Large intestine (tissue), 3 donors: Measurements from ENCODE around the gene COX7A2L. TPM values are rescaled to one million over a fixed set of nuclear protein-coding genes. Genes with fewer than 3 reads are reported as not detected.
"Not testable (repeated sequence)": the region's sequence is repeated elsewhere in the genome, so short reads cannot be mapped to it uniquely, and the experiment has no call there.

Source experiments
- DNase-seq, 2 donors: peaks; one replicate each; pipeline versions ENCODE4 v3.0.0 to v3.0.0-alpha.2; 2013
- H3K27ac ChIP-seq: one replicate; pipeline ENCODE4 v1.5.1; 2013; ENCODE audit warnings: low read length
- H3K27me3 ChIP-seq: 2 replicates; pipeline ENCODE4 v1.6.1; 2013; ENCODE audit warnings: low read length; ENCODE audit not compliant: control insufficient read depth, insufficient read depth
- H3K36me3 ChIP-seq: 2 replicates; pipeline ENCODE4 v1.6.1; 2013; ENCODE audit warnings: low read length; ENCODE audit not compliant: control insufficient read depth, insufficient read depth
- H3K4me1 ChIP-seq: one replicate; pipeline ENCODE4 v1.6.1; 2013; ENCODE audit warnings: low read length; ENCODE audit not compliant: control insufficient read depth, insufficient read depth
- H3K4me3 ChIP-seq: one replicate; pipeline ENCODE4 v1.5.1; 2013; ENCODE audit warnings: low read length
- H3K9me3 ChIP-seq: one replicate; pipeline ENCODE4 v1.6.1; 2013; ENCODE audit warnings: mild to moderate bottlenecking, low read depth, low read length, moderate library complexity; ENCODE audit not compliant: control insufficient read depth
- WGBS: methylation state at CpG from one replicate; pipeline ENCODE4 v1.1.5; 2013; ENCODE audit warnings: low lambda C conversion rate; ENCODE audit not compliant: insufficient coverage; 5-methylcytosine and 5-hydroxymethylcytosine counted together
- polyA plus RNA-seq: library from polyadenylated mRNA; unstranded; fragments of 120-200 nt; gene quantifications from one replicate; pipeline ENCODE4 v1.2.1, GENCODE V29; 2013

Gene COX7A2L
- polyA plus RNA-seq, 1 donor: 342 TPM

DNA sequence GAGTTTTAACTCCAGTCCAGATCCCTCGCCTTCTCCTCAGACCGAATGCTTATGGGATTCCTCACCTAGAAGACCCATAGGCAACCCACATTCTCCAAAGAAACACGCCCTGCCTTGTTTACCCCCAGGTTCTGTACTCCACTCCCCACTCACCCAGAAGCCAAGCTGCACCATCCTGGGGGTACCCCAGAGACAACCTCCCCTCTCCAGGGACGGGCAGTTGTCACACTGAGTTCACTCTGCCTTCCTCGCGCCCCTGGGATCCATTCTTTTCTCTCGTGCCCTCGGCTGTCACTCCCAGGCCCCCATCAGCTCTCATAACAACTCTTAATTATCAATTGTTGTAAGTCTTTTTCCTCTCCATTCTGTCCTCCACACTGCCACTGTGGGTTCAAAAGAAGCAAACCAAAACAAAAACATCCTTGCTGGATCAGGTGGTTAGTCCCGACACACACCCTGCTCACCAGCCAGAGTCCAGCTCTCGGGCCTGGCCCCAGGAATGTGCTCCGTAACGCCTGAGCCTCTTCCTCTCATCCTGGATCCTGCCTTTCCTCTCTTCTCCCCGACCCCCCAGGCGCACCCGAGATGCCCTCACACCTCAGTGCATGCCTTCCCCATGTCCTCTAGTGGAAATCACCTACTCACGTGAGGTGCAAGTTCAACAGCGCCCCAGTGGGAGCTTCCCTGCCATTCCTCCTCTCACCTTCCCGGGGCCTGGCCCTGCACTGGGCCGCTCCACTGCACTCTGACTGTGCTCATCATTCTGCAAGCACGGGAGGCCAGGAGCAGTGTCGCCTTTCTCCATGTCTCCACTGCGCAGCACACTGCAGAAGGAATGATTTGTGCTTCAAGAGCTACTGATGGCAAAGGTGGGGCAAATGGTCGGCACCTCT lies 20.7 kb downstream of the COX7A2L start:
- Histone ChIP-seq H3K4me1 (peaks cover 23% of the 10 kb centered on the region), H3K9me3 (no peaks in the 10 kb centered on the region), H3K27ac (peak overlapping the region; percentile 28), H3K27me3 (no peaks in the 10 kb centered on the region), H3K4me3 (no peak overlapping the region), H3K36me3 (peaks cover 50% of the 10 kb centered on the region)
- 100% methylated on average over 2 of the region's 23 CpGs for WGBS
- DNase-seq: no peak

DNA sequence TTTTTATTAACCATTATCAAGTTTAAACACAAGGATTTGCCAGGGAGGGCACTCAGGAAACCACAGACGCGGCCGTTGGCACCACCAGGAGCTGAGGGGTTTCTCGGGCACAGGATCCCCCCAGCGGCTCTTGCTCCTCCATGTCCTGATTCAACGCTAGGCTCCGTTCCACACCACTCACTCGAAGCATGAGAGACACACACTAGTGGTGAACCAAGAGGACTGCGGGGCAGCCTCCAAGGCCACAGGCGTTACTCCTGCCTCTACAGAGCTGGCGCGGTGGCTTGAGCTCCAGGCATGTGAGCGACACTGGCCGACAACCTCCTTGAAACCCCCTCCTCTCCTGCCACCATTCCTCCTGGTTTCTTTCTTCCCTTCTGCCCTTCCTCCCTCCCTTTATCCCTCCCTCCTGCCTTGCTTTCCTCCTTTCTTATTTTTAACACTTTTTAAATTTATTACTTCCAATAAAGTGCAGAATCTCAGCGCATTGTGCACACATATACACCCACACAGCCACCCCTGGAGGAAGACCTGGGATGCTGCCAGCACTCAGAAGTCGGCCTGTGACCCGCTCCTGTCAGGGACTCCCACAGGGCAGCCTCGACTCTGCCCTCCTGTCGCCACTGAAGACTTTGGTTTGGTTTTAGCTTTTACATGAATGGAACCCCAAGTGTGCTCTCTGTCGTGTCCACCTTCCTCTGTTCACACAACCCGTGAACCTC lies 21.7 kb downstream of the COX7A2L start:
- Histone ChIP-seq H3K4me3 (no peak overlapping the region), H3K27ac (no peak overlapping the region), H3K9me3 (no peaks in the 10 kb centered on the region), H3K36me3 (peaks cover 55% of the 10 kb centered on the region), H3K27me3 (no peaks in the 10 kb centered on the region), H3K4me1 (peaks cover 23% of the 10 kb centered on the region)
- DNase-seq: no peak
- 92% methylated on average over 2 of the region's 21 CpGs for WGBS

DNA sequence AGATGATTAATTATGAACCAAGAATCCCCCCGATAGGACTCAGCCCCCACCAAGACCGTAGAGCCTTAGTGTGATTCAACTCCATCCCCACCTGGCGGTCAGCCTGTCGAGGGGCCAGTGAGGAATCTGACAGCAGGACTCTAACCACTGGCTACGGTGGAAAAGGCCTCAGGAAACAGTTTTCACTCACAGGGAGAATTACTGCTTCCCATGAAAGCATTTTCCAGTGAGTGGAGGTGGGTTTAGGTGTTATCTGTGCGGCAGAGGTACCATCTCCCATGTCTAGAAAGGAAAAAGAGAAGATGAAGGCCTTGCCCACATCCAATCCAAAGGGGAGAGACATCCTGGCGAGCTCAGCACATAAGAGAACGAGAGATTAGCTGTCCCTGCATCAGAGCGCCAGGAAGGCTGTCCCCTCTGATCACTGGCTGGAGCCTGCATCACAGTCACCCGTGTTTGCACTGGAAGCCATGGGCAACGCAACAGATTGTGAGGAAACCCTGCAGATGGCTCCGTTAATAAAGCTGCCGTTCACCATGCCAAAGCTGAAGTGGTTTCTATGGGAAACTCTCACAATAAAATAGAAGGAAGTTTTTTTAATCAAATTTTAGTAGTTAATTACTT lies 22.3 kb downstream of the COX7A2L start:
- H3K4me3 ChIP-seq: no peak overlapping the region
- WGBS: no CpG with 5 or more reads among the region's 13 CpGs
- peak in 1 of 2 donors; percentile 29 for DNase-seq
- H3K9me3 ChIP-seq: no peaks in the 10 kb centered on the region
- H3K27me3 ChIP-seq: no peaks in the 10 kb centered on the region
- H3K36me3 ChIP-seq: peaks cover 60% of the 10 kb centered on the region
- peak overlapping the region; percentile 13 for H3K27ac ChIP-seq
- peaks cover 23% of the 10 kb centered on the region for H3K4me1 ChIP-seq

DNA sequence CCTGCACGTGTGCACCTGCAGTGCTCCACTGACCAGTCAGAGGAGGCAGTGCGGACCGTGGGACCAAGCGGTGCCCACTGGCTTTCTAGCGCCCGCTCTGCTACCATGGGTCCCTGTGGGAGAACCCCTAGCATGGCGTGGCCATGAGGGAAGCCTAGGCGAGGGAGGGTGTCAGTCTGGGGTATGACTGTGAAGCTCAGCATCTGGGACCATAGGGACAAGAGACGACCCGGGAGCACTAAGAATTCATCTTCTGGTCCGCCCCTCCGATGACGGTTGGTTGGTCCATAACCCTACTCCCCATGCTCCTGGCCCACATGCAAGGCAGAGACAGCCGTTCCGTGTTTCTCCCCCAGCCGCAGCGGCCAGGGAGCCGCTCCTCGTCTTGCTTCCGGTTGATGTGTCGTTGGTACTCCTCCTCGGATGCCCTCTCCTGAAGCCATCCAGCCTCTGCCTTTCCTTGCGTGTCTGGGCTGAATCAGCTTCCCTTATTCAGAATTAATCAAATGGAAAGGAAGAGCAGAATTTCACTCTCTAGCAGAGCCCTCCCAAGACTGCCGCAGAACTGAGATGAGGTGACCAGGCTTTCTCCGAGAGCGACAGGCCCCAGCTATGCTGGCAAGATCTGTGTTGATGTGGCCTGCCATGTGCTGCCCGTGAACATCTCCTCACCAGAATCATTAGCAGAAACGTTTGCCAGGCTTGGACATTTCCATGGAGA lies 23.0 kb downstream of the COX7A2L start:
- Histone ChIP-seq H3K4me1 (peaks cover 19% of the 10 kb centered on the region), H3K27me3 (no peaks in the 10 kb centered on the region), H3K9me3 (no peaks in the 10 kb centered on the region), H3K4me3 (no peak overlapping the region), H3K27ac (no peak overlapping the region), H3K36me3 (peaks cover 63% of the 10 kb centered on the region)
- 100% methylated on average over 2 of the region's 28 CpGs for WGBS
- DNase-seq: no peak

DNA sequence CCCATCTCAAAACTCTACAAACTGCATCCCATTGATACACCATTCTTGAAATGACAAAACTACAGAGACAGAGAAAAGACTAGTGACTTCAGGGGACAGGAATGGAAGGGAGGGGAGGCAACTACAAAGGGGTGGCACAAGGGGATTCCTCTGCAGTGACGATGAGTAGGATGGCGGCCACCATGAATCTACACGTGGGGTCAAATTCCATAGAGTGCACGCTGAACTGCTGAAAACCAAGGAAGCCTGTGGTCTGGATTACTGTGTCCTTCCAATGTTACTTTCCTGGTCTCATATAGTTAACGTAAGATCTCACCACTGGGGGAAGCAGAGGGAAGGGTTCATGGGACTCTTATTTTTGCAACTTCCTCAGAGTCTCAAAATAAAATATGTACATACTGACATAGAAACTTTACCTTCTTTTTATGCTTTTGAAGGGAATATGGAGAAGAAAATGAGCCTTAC lies 23.6 kb downstream of the COX7A2L start:
- DNase-seq: no peak
- Histone ChIP-seq H3K4me1 (peaks cover 13% of the 10 kb centered on the region), H3K27ac (no peak overlapping the region), H3K27me3 (no peaks in the 10 kb centered on the region), H3K36me3 (peaks cover 69% of the 10 kb centered on the region), H3K9me3 (no peaks in the 10 kb centered on the region), H3K4me3 (no peak overlapping the region)
- 100% methylated on average over 4 of the region's 5 CpGs for WGBS

DNA sequence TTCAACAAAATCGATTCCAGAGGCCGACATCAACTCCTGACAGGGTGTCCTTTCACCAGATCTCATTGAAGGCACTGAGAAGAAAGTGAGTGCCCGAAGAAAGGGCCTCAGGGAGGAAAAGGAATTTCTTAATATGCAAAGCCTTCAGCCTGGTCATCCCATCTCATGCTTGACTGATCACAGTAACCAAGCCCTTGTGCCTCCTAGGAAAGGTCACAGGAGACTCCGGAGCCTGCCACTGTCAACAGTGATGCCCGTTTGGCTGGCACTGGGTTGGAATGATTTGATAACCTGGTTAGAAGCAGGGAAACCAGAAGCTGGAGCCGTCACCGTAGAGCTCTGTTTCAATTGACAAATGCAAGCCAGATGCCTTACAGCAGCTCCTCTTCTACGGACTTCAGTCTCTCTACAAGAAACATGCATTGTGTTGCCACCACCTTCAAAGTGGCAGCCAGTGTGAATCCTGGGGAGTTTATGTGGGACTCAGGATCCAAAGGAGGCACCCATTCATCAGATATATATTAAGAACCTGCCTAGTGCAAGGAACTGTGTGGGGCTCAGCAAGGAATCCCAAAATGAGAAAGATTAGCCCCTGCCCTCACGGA lies 24.6 kb downstream of the COX7A2L start:
- H3K36me3 ChIP-seq: peaks cover 74% of the 10 kb centered on the region
- no peak for DNase-seq
- 100% methylated on average over 1 of the region's 9 CpGs for WGBS

DNA sequence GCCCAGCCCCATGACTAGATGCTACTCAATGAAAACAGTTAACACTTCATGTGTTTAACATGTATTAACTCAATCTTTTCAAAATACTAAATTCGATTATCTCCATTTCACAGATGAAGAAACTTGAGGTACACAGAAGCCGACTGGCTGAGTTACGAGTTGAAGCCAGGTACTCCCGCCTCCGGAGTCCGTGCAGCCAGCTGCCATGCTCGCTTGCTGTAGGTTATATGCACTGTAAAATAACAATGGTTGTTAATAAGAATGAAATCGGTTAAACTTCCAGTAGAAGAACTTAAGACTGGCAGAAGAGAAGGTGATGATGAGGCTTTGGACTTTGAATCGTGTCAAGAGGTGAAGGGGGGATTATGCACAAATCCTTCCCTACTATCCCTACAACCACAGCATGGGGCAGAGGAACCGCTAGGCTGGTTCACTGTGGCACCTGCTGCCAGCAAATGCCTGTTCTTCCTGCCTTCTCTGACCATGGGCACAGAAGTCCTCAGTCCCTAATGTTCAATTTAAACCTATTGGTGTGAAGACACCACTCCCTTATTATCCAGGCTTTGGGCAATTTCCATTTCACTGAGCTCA lies 25.4 kb downstream of the COX7A2L start:
- H3K36me3 ChIP-seq: peaks cover 69% of the 10 kb centered on the region
- peaks cover 6% of the 10 kb centered on the region for H3K4me1 ChIP-seq
- H3K27ac ChIP-seq: no peak overlapping the region
- H3K9me3 ChIP-seq: no peaks in the 10 kb centered on the region
- WGBS: 100% methylated on average over 4 of the region's 10 CpGs
- no peak for DNase-seq
- no peaks in the 10 kb centered on the region for H3K27me3 ChIP-seq
- H3K4me3 ChIP-seq: no peak overlapping the region

More for the DNA sequence above, 24.6 kb downstream of the COX7A2L start:
- H3K27ac ChIP-seq: no peak overlapping the region
- H3K27me3 ChIP-seq: no peaks in the 10 kb centered on the region
- peaks cover 7% of the 10 kb centered on the region for H3K4me1 ChIP-seq
- H3K4me3 ChIP-seq: no peak overlapping the region
- no peaks in the 10 kb centered on the region for H3K9me3 ChIP-seq

DNA sequence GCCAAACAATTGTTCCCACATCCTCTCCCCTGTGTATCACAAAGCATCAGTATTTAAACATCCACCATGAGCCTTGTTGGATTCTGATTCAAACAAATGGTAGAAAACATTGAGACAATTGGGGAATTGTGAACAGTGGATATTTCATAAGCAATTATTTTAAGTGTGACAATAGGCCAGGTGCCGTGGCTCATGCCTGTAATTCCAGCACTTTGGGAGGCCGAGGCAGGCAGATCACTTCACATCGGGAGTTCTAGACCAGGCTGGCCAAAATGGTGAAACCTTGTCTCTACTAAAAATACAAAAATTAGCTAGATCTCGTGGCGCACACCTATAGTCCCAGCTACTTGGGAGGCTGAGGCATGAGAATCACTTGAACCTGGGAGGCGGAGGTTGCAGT lies 26.2 kb downstream of the COX7A2L start:
- H3K4me1 ChIP-seq, H3K9me3 ChIP-seq, H3K27me3 ChIP-seq, DNase-seq, H3K4me3 ChIP-seq, H3K27ac ChIP-seq: not testable (repeated sequence)
- peaks cover 65% of the 10 kb centered on the region for H3K36me3 ChIP-seq
- 86% methylated on average over 1 of the region's 6 CpGs for WGBS

DNA sequence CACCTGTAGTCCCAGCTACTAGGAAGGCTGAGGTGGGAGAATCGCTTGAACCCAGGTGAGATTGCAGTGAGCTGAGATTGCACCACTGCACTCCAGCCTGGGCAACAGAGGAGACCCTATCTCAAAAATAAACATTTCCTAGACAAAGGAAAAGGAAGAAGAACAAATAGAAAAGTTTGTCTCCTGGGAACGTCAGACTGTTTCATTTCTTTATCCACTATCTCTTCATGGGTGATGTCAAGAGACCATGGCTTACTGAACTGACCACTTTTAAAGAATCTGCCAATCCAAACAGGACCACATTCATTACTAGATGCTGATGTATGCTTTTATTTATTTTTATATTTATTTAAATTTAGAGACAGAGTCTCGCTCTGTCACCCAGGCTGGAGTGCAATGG lies 26.8 kb downstream of the COX7A2L start:
- Histone ChIP-seq H3K27ac (no peak overlapping the region), H3K4me1 (no peaks in the 10 kb centered on the region), H3K4me3 (no peak overlapping the region), H3K27me3 (no peaks in the 10 kb centered on the region), H3K36me3 (peaks cover 71% of the 10 kb centered on the region), H3K9me3 (no peaks in the 10 kb centered on the region)
- WGBS: no CpG with 5 or more reads among the region's 3 CpGs
- no peak for DNase-seq
